Fibroblast of peridontal ligament (primary cell): ENCODE measurements around the gene AUTS2.

ENCODE experiments used
- DNase-seq: peaks from one replicate; pipeline ENCODE4 v3.0.0-alpha.2; 2010; ENCODE audit errors: extremely low read depth

The AUTS2 gene

GRCh38 chr7:70457883-70458680 is 859.8 kb downstream of the AUTS2 start:
- no peak for DNase-seq

GRCh38 chr7:70458745-70459144 is 860.5 kb downstream of the AUTS2 start:
- no peak for DNase-seq

GRCh38 chr7:70459546-70459945 is 861.3 kb downstream of the AUTS2 start:
- DNase-seq = no peak

GRCh38 chr7:70460071-70460470 is 861.8 kb downstream of the AUTS2 start:
- DNase-seq = no peak

GRCh38 chr7:70460562-70460961 is 862.3 kb downstream of the AUTS2 start:
- DNase-seq = no peak

DNA sequence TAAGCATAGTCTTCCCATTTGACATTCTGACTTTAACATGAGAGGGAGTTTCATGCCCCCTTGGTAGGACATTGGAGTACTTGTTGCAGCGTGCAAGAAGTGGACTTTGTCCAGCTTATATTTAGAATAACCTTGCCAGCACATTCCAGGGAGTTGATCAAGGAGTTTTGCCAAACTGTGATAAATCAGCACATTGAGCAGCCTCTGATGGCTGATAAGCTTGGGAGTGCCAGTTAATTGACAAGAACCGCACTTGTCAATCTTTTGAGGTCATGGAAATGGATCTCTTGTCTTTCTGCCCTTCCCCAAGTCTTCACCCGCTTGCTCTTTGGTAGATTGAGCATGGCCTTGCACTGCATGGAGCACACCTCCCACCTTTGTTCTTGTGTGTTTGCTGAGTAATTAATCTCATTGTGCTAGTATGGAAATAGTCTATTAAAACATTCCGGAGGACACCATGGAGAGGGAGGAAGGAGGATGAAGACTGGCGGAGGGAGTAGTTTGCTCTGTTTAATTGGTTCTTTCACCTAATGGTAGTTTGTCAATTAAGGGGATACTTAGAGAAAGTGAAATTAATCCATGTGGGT is 865.2 kb downstream of the AUTS2 start:
- DNase-seq = no peak

DNA sequence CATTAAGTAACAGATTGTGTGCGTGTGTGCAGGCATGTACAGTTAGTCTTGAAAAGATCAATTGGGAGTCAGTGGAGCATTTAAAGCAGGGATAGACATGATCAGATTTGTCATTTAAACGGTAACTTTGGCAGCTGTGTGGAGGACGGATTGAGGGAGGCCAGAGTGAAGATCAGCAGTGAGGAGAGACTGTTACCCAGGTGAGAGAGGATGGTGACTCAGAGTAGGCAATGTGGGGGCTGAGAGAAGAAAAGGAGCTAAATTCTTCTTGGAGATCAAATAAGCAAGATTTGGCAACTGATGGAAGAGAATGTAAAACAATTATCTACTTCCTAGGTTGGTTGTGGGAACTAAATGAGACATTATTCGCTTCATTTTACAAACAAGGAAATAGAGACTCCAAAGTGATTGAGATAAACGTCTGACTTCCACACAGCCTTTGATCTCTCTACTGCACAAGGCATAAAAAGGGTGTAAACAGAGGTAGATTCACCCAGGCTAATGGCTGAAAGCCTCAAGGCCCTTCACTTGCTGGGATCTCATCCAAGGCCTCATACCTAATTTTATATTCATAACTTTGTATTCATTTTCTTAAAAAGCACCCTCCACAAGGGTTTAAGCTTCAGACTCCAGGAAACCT is 868.6 kb downstream of the AUTS2 start:
- DNase-seq = no peak

DNA sequence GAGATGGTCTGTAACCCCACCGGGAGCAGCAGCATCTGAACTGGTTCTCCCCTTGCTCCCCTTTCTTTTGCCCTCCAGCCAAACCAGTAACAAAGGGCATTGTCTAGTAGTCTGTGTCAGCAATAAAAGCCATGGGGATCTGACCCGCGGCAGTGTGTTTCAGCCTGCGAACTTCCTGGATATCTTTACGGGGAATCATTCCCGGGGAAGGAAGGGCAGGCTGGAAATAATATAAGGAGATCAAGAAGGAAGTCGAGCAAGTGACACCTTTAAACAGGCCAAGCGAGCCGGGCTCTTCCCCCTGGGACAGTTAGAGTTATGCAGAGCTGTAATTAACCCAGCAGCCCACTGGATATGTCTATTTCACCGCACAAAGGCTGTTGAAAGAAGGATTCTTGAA is 872.5 kb downstream of the AUTS2 start:
- no peak for DNase-seq

- no peak for DNase-seq
Measured at GRCh38 chr7:70472601-70473237, 874.4 kb downstream of the AUTS2 start.

GRCh38 chr7:70474639-70475234 is 876.5 kb downstream of the AUTS2 start:
- no peak for DNase-seq

- no peak for DNase-seq
Measured at GRCh38 chr7:70477036-70478010, 879.0 kb downstream of the AUTS2 start.

DNA sequence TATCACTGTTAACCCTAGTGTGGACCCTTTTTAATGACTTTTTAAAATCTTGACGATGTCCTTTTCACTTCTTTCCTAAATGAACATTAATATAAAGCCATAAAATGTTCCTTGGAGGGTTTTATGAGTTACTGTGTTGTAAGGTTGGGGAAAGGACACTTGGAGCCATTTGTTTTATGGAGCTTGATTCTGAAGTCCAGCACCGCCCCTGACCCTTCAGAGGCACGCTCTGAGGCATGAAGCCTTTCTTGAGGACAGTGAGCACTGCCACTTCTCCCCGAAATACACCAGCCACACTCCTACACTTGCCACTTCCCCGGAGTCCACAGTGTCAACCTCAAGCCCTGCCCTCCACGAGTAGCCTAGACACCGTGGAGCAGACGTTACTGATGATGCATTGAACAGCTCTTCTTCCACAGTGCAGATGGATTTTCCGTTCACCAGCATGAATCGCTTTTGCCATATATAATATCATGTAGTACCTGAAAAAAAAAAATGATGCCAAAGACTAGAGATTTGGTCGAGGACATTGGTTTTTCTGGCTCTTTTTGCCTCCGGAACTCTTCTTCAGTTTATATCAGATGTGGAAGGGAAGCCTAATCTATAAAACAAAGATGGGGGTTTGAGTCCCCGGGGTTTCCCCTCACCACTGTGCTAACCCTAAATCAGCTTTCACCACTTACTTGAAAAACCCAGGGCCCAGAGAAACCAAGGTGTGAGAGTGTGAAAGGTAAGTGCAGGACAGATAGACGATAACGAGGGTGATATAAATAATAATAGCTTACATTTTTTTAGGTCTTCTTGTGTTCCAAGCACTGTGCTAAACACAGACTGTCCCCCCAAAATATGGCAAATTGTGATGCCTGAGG is 881.1 kb downstream of the AUTS2 start:
- no peak for DNase-seq

DNA sequence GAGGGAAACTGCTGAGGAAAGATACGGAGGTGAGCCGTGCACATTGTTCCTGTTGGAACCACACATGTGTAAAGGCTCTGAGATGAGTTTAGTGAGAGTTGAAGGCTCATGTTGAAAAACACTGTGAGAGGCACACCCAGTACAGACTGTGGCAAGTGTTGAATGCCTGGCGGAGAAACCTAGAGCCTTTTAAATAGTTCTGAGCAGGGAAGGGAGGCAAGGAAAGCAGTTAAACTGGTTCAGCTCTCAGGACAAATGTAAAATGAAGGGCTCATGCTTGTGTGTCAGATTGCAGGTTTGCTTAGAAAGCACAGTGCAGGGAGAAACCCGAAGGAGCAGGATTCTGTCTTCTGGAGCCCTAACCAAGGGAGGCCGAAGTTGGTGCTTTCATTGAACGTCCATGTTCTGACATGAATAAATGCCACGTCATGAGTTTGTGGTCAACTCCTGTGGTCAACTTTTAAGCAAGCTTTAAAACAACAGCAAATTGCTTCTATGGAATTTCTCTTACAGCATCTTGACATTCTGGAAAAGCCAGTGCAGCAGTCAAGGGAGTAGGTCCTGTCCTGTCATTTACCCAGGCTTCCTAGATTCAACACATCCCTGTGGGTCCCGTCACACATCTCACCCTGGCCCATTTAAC is 882.8 kb downstream of the AUTS2 start:
- peak; percentile 41 for DNase-seq

DNA sequence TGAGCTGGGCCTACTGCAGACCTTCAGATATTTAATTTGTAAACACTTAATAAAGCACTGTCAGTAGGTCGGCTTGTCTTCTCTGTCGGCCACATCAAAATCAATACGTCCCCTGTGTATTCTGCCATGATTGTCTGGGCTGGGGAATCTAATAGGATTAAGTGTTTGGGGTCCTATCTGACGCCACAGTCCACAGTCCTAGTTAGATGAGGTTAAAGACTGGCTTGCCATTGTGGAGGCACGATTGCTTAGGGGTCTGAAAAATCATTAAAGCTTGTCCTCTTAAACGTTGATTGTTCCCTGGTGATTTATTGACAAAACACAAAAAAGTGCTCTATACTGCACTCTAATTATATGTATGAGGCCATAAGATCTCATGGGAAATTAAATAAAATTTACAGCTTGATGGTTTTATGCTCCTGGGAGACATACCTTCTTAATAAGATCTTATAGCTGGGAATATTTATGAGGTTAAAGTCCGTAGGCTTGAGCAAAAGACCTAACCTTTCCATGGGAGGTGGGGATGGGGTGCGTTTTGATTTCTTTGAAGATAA is 883.4 kb downstream of the AUTS2 start:
- DNase-seq = no peak

DNA sequence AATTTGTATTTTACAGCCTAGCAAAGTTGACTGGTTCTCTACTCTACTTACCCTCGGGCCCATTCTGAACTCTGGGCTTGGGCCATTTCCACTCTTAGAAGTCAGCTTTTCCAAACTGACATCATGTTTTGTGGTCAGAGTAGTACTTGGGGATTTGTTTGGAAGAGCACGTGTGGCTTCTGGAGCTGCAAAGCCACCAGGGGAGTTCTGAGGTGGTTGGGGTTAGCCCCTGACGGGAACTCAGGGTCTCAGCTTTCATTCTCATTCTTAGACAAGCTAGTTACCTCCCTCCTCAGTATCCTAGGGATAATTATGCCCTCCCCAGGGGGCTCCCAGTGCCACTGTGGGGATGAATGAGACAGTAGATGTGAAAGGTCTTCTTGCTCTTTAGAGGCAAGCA is 886.0 kb downstream of the AUTS2 start:
- DNase-seq = no peak

DNA sequence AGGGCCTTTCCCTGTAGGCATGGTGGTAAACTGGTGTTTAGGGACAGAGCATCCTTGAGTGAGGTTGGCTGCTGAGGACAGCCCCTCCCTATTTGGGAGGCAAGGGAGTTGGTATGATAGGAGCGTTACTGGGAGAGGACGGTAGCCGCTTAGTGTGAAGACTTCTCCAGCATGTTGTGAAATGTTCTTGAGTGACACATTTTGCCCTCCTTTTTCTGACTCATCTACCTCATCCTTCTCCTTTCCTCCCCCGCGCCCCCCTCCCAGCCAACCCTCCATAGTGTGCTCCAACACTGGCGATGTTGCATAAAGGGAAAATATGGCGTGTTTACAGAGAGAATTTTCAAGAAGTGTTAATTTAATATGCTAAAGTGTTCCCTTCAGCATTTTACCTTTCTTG is 888.7 kb downstream of the AUTS2 start:
- DNase-seq = no peak

- DNase-seq = no peak
Measured at GRCh38 chr7:70487428-70487827, 889.2 kb downstream of the AUTS2 start.

GRCh38 chr7:70487886-70488285 is 889.6 kb downstream of the AUTS2 start:
- DNase-seq = no peak

DNA sequence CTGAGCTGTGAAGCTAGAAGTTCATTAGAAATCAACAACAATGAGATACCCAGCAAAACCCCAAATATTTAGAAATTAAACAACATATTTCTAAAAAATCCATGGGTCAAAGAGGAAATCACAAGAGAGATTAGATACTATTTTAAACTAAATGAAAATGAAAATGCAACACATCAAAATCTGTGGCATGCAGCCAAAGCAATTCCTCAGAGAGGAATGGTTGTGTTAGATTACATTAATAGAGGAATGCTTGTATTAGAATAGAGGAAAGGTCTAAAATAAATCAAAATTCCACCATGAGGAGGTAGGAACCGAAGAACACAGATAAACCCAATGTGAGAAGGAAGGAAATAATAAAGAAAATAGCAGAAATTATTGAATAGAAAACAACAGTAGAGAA is 891.5 kb downstream of the AUTS2 start:
- no peak for DNase-seq
